IPS DF 4.7 (cell line): ENCODE measurements around the gene ZNF414.
"Not testable (repeated sequence)": the region's sequence is repeated elsewhere in the genome, so short reads cannot be mapped to it uniquely, and the experiment has no call there.

Experiments
- DNase-seq: peaks from one replicate; pipeline ENCODE4 v3.0.0-alpha.2; 2013; ENCODE audit warnings: low spot score; ENCODE audit errors: extremely low read depth

Gene ZNF414

GRCh38 chr19:8513687-8514504, at the start of gene ZNF414:
ZNF414 (minus strand) TSS chr19:8514167; CDS start chr19:8514046, 121 bp downstream.
- DNase-seq, result no peak

GRCh38 chr19:8561075-8561764, 47.3 kb upstream of the ZNF414 start:
- no peak for DNase-seq

GRCh38 chr19:8558325-8558724, 44.4 kb upstream of the ZNF414 start:
- DNase-seq, result no peak

- no peak for DNase-seq
Measured at GRCh38 chr19:8557642-8558238, 43.8 kb upstream of the ZNF414 start.

- not testable (repeated sequence) for DNase-seq
Measured at GRCh38 chr19:8553729-8554128, 39.8 kb upstream of the ZNF414 start.

GRCh38 chr19:8552810-8553209, 38.8 kb upstream of the ZNF414 start:
- DNase-seq, result no peak

GRCh38 chr19:8550070-8550469, 36.1 kb upstream of the ZNF414 start:
- no peak for DNase-seq

- no peak for DNase-seq
Measured at GRCh38 chr19:8545743-8546142, 31.8 kb upstream of the ZNF414 start.

- DNase-seq, result no peak
Measured at GRCh38 chr19:8544168-8544567, 30.2 kb upstream of the ZNF414 start.

GRCh38 chr19:8539621-8540149, 25.7 kb upstream of the ZNF414 start:
- no peak for DNase-seq

GRCh38 chr19:8537099-8537498, 23.1 kb upstream of the ZNF414 start:
- no peak for DNase-seq

GRCh38 chr19:8536282-8536681, 22.3 kb upstream of the ZNF414 start:
- DNase-seq, result no peak

- no peak for DNase-seq
Measured at GRCh38 chr19:8532225-8532624, 18.3 kb upstream of the ZNF414 start.

GRCh38 chr19:8531470-8531869, 17.5 kb upstream of the ZNF414 start:
- DNase-seq, result no peak

GRCh38 chr19:8530061-8530679, 16.2 kb upstream of the ZNF414 start:
- DNase-seq, result no peak

GRCh38 chr19:8529369-8530006, 15.5 kb upstream of the ZNF414 start:
- DNase-seq, result no peak

- no peak for DNase-seq
Measured at GRCh38 chr19:8528500-8528899, 14.5 kb upstream of the ZNF414 start.

GRCh38 chr19:8526345-8527091, 12.6 kb upstream of the ZNF414 start:
- DNase-seq, result no peak

- no peak for DNase-seq
Measured at GRCh38 chr19:8525401-8525684, 11.4 kb upstream of the ZNF414 start.

GRCh38 chr19:8519388-8519787, 5.4 kb upstream of the ZNF414 start:
- no peak for DNase-seq

GRCh38 chr19:8518536-8518935, 4.6 kb upstream of the ZNF414 start:
- no peak for DNase-seq
